K562 (cell line): ENCODE data around the gene MRM2. TPM values are rescaled to one million over a fixed set of nuclear protein-coding genes. Genes with fewer than 3 reads are reported as not detected.
A peak's percentile ranks its signal among the peaks of the same experiment; 100 is the strongest.

Experiments
- ATAC-seq: fragments of 200-7000 bp; cut with Tn5 transposase; 3 replicates; pipeline ENCODE4 v1.9.1; 2020; ENCODE audit warnings: moderate library complexity
- BruUV-seq: library from RNA; stranded (reverse); fragments of 400-500 nt; replicated peaks from 2 replicates; lab custom pipeline; 2021; lab: Mats Ljungman, UMichigan
- CTCF ChIA-PET: fragments of 300-600 bp; formaldehyde crosslinking; extraction: SDS; loops from one replicate; lab custom pipeline; 2021; ENCODE audit warnings: low intra/inter-chr PET ratio; lab: Yijun Ruan, JAX
- POLR2A ChIA-PET: fragments of 300-600, 350-650 bp; sonication (Branson Sonifier 250); formaldehyde crosslinking; extraction: SDS; loops from one replicate; lab custom pipeline; 2021; ENCODE audit warnings: antibody characterized with exemption, inconsistent platforms; lab: Yijun Ruan, JAX
- DNase-seq, 4 experiments: peaks; one replicate each; pipeline versions ENCODE4 v3.0.0 to v3.0.0-alpha.2; 2011 to 2018; ENCODE audit warnings: low spot score in 3 of 4, mixed read lengths in 3 of 4; ENCODE audit errors: extremely low read depth in 1 of 4
- FAIRE-seq: peaks from 2 replicates; lab custom pipeline; 2011; peaks lifted over from hg19 to GRCh38; lab: Jason Lieb, UNC
- H2AFZ ChIP-seq: 2 replicates; pipeline ENCODE4 v1.6.0; 2011; ENCODE audit warnings: low read depth, low read length, control low read depth, inconsistent platforms
- H3K27ac ChIP-seq: fragments of 200-600 bp; 3 replicates; pipeline ENCODE4 v1.8.0; 2011; ENCODE audit warnings: low read depth, mild to moderate bottlenecking, control low read depth, inconsistent platforms, low read length, moderate library complexity, mixed read lengths; ENCODE audit errors: extremely low read depth
- H3K27me3 ChIP-seq, 2 experiments: fragments of 300-600 bp in 1 of 2; 2 replicates in 1 of 2; 3 replicates in 1 of 2; pipeline versions ENCODE4 v1.6.0 to v1.8.0; 2011; ENCODE audit warnings: inconsistent platforms in 2 of 2, low read length in 2 of 2, mild to moderate bottlenecking in 1 of 2, mixed read lengths in 1 of 2, moderate library complexity in 1 of 2; ENCODE audit not compliant: control insufficient read depth in 2 of 2, insufficient read depth in 2 of 2
- H3K36me3 ChIP-seq: fragments of 300-600 bp; 3 replicates; pipeline ENCODE4 v1.8.0; 2011; ENCODE audit warnings: mild to moderate bottlenecking, low read length, inconsistent platforms; ENCODE audit not compliant: control insufficient read depth, insufficient read depth
- H3K4me1 ChIP-seq, 2 experiments: fragments of 200-600 bp in 1 of 2; replicated peaks in 1 of 2; 2 replicates in 1 of 2; 3 replicates in 1 of 2; pipeline versions ENCODE4 v1.5.1 to v1.8.0; 2011; ENCODE audit warnings: inconsistent platforms in 2 of 2, low read length in 2 of 2, mild to moderate bottlenecking in 1 of 2, mixed read lengths in 1 of 2, moderate library complexity in 1 of 2; ENCODE audit not compliant: control insufficient read depth in 2 of 2, insufficient read depth in 2 of 2
- H3K4me2 ChIP-seq: 2 replicates; pipeline ENCODE4 v1.6.1; 2011; ENCODE audit warnings: low read length, control low read depth, inconsistent platforms, mixed read lengths; ENCODE audit not compliant: insufficient read depth
- H3K4me3 ChIP-seq: fragments of 200-600 bp; sonication (generic), shearing (Covaris generic); 2 replicates; pipeline ENCODE4 v1.5.1; 2016; ENCODE audit warnings: control low read depth, inconsistent platforms
- H3K79me2 ChIP-seq: fragments of 200-600 bp; 3 replicates; pipeline ENCODE4 v1.8.0; 2011; ENCODE audit warnings: low read length, inconsistent platforms; ENCODE audit not compliant: control insufficient read depth, insufficient read depth
- H3K9ac ChIP-seq, 2 experiments: 2 replicates each; pipeline versions ENCODE4 v1.6.0 to v1.6.1; 2011; ENCODE audit warnings: low read depth in 2 of 2, low read length in 2 of 2, control low read depth in 1 of 2, inconsistent platforms in 1 of 2, mild to moderate bottlenecking in 1 of 2, mixed read lengths in 1 of 2; ENCODE audit not compliant: insufficient read depth in 1 of 2
- H3K9me1 ChIP-seq: one replicate; pipeline ENCODE4 v1.6.0; 2011; ENCODE audit warnings: inconsistent platforms, mild to moderate bottlenecking, low read length, moderate library complexity; ENCODE audit not compliant: control insufficient read depth, insufficient read depth
- H3K9me3 ChIP-seq: replicated peaks from 2 replicates; pipeline ENCODE4 v1.5.1; 2011; ENCODE audit warnings: low read depth, low read length, inconsistent platforms; ENCODE audit not compliant: control insufficient read depth, insufficient read depth
- H4K20me1 ChIP-seq: replicated peaks from 2 replicates; pipeline ENCODE4 v1.6.1; 2011; ENCODE audit warnings: low read length, inconsistent platforms, mixed read lengths; ENCODE audit not compliant: control insufficient read depth, insufficient read depth
- CBX2 ChIP-seq: fragments of 200-600 bp; sonication (generic); IDR thresholded peaks from one replicate; pipeline ENCODE4 v1.6.1; 2012; ENCODE audit warnings: mild to moderate bottlenecking, low read length, inconsistent platforms; ENCODE audit not compliant: insufficient read depth, poor library complexity, severe bottlenecking
- FOXK1 ChIP-seq: sonication (generic); formaldehyde crosslinking; IDR thresholded peaks from 2 replicates; pipeline ENCODE4 v1.8.0; 2022; ENCODE audit warnings: missing genetic modification reagents, mild to moderate bottlenecking, borderline replicate concordance
- KDM4B ChIP-seq, 2 experiments: fragments of 450-650 bp in 1 of 2; sonication (generic) in 1 of 2; IDR thresholded peaks; 2 replicates each; pipeline ENCODE4 v1.6.1; 2016 to 2017; ENCODE audit warnings: borderline replicate concordance in 2 of 2, antibody characterized with exemption in 1 of 2, low read depth in 1 of 2, mild to moderate bottlenecking in 1 of 2
- KLF6 ChIP-seq: fragments of 250-450 bp; sonication (Bioruptor Pico); IDR thresholded peaks from 2 replicates; pipeline ENCODE4 v1.4.0; 2020; ENCODE audit warnings: mild to moderate bottlenecking, moderate library complexity, borderline replicate concordance
- NR1H2 ChIP-seq: sonication (generic); formaldehyde crosslinking; IDR thresholded peaks from 2 replicates; pipeline ENCODE4 v1.4.0; 2020; ENCODE audit warnings: mild to moderate bottlenecking, missing genetic modification reagents
- PHTF2 ChIP-seq: fragments of 250-450 bp; sonication (Bioruptor Pico); IDR thresholded peaks from 2 replicates; pipeline ENCODE4 v1.5.0; 2021; ENCODE audit warnings: mild to moderate bottlenecking
- TBL1XR1 ChIP-seq, 2 experiments: IDR thresholded peaks; 2 replicates each; pipeline ENCODE4 v1.6.1; 2012; ENCODE audit warnings: improper control_type of control experiment in 2 of 2, low read length in 2 of 2, mild to moderate bottlenecking in 1 of 2
- WGBS: fragments of 100-300 bp; shearing (Covaris generic); methylation state at CpG from one replicate; pipeline ENCODE4 v1.1.6; 2016; ENCODE audit warnings: low coverage, mixed read lengths; ENCODE audit not compliant: insufficient coverage; ENCODE audit errors: missing lambda C conversion rate; 5-methylcytosine and 5-hydroxymethylcytosine counted together
- in situ Hi-C: fragments of 300-500 bp; cut with MboI; formaldehyde crosslinking; loops from 4 replicates; pipeline ENCODE4 v1.15.0; 2018; ENCODE audit warnings: inconsistent platforms, mixed read lengths
- intact Hi-C: fragments of 100-400 bp; cut with micrococcal nuclease; formaldehyde crosslinking; loops from 2 replicates; pipeline ENCODE4 v1.14.2; 2022
- polyA plus RNA-seq, 8 experiments: library from polyadenylated mRNA; depleted of rRNA in 4 of 8; stranded (reverse) in 5 of 8; unstranded in 3 of 8; fragments of >200 nt; fragmentation: Nextera tagmentation in 2 of 8; fragmentation: Illumina TruSeq in 1 of 8; extraction: Ambion mirVana in 2 of 8; extraction: Trizol in 1 of 8; gene quantifications; 2 replicates each; pipeline versions ENCODE4 v1.2.1 to v1.2.3, GENCODE V29; 2011 to 2014; ENCODE audit warnings: inconsistent platforms in 1 of 8, missing spikeins in 1 of 8
- total RNA-seq, 7 experiments: library from RNA; depleted of rRNA in 6 of 7; stranded (reverse); fragments of >200 nt in 6 of 7; fragmentation: Illumina TruSeq in 2 of 7; extraction: Trizol in 2 of 7; gene quantifications; 2 replicates each; pipeline versions ENCODE4 v1.2.1 to v1.2.3, GENCODE V29; 2011 to 2021; ENCODE audit warnings: low replicate concordance in 1 of 7
- TF ChIP-seq, protein P1 (sequence below): fragments of 250-450 bp; sonication (Bioruptor Pico); IDR thresholded peaks from 2 replicates; pipeline ENCODE4 v1.5.0; 2020; ENCODE audit warnings: mild to moderate bottlenecking
- TF ChIP-seq, protein P2 (sequence below): sonication (generic); formaldehyde crosslinking; IDR thresholded peaks from 2 replicates; pipeline ENCODE4 v1.8.0; 2022; ENCODE audit warnings: mild to moderate bottlenecking, missing genetic modification reagents

Gene MRM2
- total and polyA plus RNA-seq, 9 of the 15 experiments (the other 6 are each of a cell fraction or from before 2014, with no cell fraction given), result 32.4 to 116 (median 50.5) TPM

DNA sequence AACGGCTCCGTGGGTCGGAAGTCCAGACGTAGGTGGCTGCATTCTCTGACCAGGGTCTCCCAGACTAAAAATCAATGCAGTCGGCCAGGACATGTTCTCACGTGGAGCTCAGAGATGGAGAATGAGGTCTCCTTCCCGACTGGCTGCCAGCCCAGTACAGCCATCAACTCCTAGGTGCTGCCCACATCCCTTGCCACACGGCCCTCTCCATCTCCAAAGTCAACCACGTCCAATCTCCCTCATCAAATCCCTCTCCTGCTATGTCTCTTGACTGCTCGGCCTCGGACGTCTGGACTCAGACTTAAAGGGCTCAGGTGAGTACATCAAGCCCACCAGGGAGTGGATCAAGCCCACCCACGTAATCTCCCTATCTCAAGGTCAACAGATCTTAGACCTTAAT lies 16.2 kb downstream of the MRM2 start (continued):
- TF ChIP-seq TBL1XR1 (IDR thresholded peaks at IDR 0.05; ENCODE audit: low read length in 2 of 2), result no peak
- TF ChIP-seq FOXK1 (CRISPR knock-in tag), result no peak
- no peak for TF ChIP-seq CBX2
- TF ChIP-seq KDM4B (IDR thresholded peaks at IDR 0.05; ENCODE audit: borderline replicate concordance in 2 of 2, low read depth in 1 of 2), result no peak
- TF ChIP-seq, protein P1, sequence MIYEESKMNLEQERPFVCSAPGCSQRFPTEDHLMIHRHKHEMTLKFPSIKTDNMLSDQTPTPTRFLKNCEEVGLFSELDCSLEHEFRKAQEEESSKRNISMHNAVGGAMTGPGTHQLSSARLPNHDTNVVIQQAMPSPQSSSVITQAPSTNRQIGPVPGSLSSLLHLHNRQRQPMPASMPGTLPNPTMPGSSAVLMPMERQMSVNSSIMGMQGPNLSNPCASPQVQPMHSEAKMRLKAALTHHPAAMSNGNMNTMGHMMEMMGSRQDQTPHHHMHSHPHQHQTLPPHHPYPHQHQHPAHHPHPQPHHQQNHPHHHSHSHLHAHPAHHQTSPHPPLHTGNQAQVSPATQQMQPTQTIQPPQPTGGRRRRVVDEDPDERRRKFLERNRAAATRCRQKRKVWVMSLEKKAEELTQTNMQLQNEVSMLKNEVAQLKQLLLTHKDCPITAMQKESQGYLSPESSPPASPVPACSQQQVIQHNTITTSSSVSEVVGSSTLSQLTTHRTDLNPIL (CRISPR knock-in tag), result no peak
- no peak for TF ChIP-seq NR1H2 (CRISPR knock-in tag)
- TF ChIP-seq PHTF2 (CRISPR knock-in tag), result no peak
- no peak for TF ChIP-seq KLF6 (CRISPR knock-in tag)

DNA sequence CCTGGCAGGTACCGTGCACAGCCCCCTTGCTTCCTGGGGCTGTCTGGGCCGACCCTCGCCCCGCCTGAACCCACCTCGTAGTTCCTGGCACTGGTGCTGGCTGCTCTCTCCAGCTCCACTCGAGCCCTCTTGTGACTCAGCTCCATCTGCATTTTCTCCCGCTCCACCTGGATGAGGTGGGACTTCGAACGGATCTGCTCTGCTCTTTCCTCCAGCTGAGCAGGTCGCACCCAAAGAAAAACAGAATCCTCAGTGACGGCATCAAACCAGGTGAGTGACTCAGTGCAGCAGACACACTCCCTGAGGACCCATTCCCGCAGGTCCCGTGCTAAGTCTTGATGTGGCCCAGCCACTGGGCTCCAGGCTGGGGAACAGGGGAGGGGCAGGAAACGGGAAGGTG lies 16.7 kb downstream of the MRM2 start:
- peaks cover 88% of the 10 kb centered on the region; the same call in 2 of the 3 replicates for H3K36me3 ChIP-seq

More for the DNA sequence above, 16.7 kb downstream of the MRM2 start:
- WGBS, result 92% methylated on average over 13 of the region's 14 CpGs
- H3K79me2 ChIP-seq, result peaks cover 15% of the 10 kb centered on the region
- no peaks in the 10 kb centered on the region for H3K9me3 ChIP-seq
- no peak overlapping the region for H2AFZ ChIP-seq
- no peak overlapping the region for H3K4me2 ChIP-seq
- TF ChIP-seq, protein P2, sequence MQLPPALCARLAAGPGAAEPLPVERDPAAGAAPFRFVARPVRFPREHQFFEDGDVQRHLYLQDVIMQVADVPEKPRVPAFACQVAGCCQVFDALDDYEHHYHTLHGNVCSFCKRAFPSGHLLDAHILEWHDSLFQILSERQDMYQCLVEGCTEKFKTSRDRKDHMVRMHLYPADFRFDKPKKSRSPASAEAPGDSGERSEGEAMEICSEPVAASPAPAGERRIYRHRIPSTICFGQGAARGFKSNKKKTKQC, result no peak
- intact Hi-C loops, result no loop called here
- CTCF ChIA-PET, result no interaction called here
- POLR2A ChIA-PET, result interaction anchor here (0.8 kb wide), 1 partner anchor 12 kb away, joined by 3 read pairs; no protein-coding TSS in a partner anchor
- BruUV-seq, result no TSS peak
- ATAC-seq (no peak), DNase-seq (no peak), FAIRE-seq (no peak)
- H3K9ac ChIP-seq, result peak overlapping the region in 1 of 2 experiments; percentile 52; a peak in 1 of 4 replicates
- no peaks in the 10 kb centered on the region for H3K9me1 ChIP-seq
- no peak overlapping the region for H3K27ac ChIP-seq
- H4K20me1 ChIP-seq, result peaks cover 2% of the 10 kb centered on the region; the same call in 1 of the 2 replicates
- H3K4me3 ChIP-seq, result no peak overlapping the region
- H3K4me1 ChIP-seq, result peaks cover 0 to 6% of the 10 kb centered on the region in 2 experiments; a peak in 2 of 5 replicates
- H3K27me3 ChIP-seq, result no peaks in the 10 kb centered on the region
- in situ Hi-C loops, result no loop called here
